H1 (cell line): ENCODE measurements around the gene LCE3C. TPM values are rescaled to one million over a fixed set of nuclear protein-coding genes. Genes with fewer than 3 reads are reported as not detected.

ENCODE experiments used
- CTCF ChIA-PET: fragments of 300-600 bp; sonication (Branson Sonifier 250); formaldehyde crosslinking; loops from one replicate; lab custom pipeline; 2021; ENCODE audit not compliant: partially characterized antibody; lab: Charles Lee
- POLR2A ChIA-PET: fragments of 300-600 bp; sonication (Branson Sonifier 250); formaldehyde crosslinking; loops from one replicate; lab custom pipeline; 2021; ENCODE audit warnings: inconsistent platforms; ENCODE audit not compliant: partially characterized antibody; lab: Charles Lee
- DNase-seq, 2 experiments: peaks; one replicate each; pipeline versions ENCODE4 v3.0.0 to v3.0.0-alpha.2; 2010 to 2022; ENCODE audit warnings: low spot score in 2 of 2, low read depth in 1 of 2, mixed read lengths in 1 of 2
- FAIRE-seq: peaks from 2 replicates; lab custom pipeline; 2011; peaks lifted over from hg19 to GRCh38; lab: Jason Lieb, UNC
- H2AFZ ChIP-seq: 2 replicates; pipeline ENCODE4 v1.8.1; 2012; ENCODE audit warnings: low read length, inconsistent platforms
- H2AK5ac ChIP-seq: 2 replicates; pipeline ENCODE4 v1.6.1; 2013; ENCODE audit warnings: low read depth, low read length
- H2BK120ac ChIP-seq: replicated peaks from 2 replicates; pipeline ENCODE3; 2013; ENCODE audit warnings: low read depth, low read length, inconsistent platforms
- H2BK12ac ChIP-seq: 2 replicates; pipeline ENCODE4 v1.6.1; 2013; ENCODE audit warnings: low read depth, low read length
- H2BK15ac ChIP-seq: 2 replicates; pipeline ENCODE4 v1.6.1; 2013; ENCODE audit warnings: low read length
- H2BK20ac ChIP-seq: 2 replicates; pipeline ENCODE4 v1.6.1; 2013; ENCODE audit warnings: low read length
- H2BK5ac ChIP-seq: 2 replicates; pipeline ENCODE4 v1.6.1; 2013; ENCODE audit warnings: low read depth, low read length
- H3K14ac ChIP-seq: 2 replicates; pipeline ENCODE4 v1.6.1; 2013; ENCODE audit warnings: inconsistent platforms; ENCODE audit not compliant: insufficient read length
- H3K18ac ChIP-seq: 2 replicates; pipeline ENCODE4 v1.6.1; 2013; ENCODE audit warnings: low read length; ENCODE audit errors: extremely low read depth
- H3K23ac ChIP-seq: 2 replicates; pipeline ENCODE4 v1.6.1; 2013; ENCODE audit warnings: inconsistent platforms; ENCODE audit not compliant: insufficient read length
- H3K23me2 ChIP-seq: 2 replicates; pipeline ENCODE4 v1.6.1; 2013; ENCODE audit warnings: low read depth, low read length
- H3K27ac ChIP-seq: 2 replicates; pipeline ENCODE4 v1.6.1; 2011; ENCODE audit warnings: low read depth, low read length, inconsistent platforms
- H3K27me3 ChIP-seq, 4 experiments: replicated peaks in 1 of 4; 1 replicate in 1 of 4; 2 replicates in 3 of 4; pipeline versions ENCODE4 v1.6.1 to v1.8.1; 2011 to 2013; ENCODE audit warnings: low read length in 3 of 4, mild to moderate bottlenecking in 3 of 4, inconsistent platforms in 2 of 4, mixed read lengths in 2 of 4, moderate library complexity in 1 of 4; ENCODE audit not compliant: control insufficient read depth in 3 of 4, insufficient read depth in 3 of 4; ENCODE audit errors: extremely low read depth in 1 of 4
- H3K36me3 ChIP-seq, 4 experiments: 2 replicates each; pipeline versions ENCODE4 v1.6.1 to v1.8.1; 2011 to 2013; ENCODE audit warnings: mild to moderate bottlenecking in 4 of 4, low read length in 3 of 4, moderate library complexity in 2 of 4, control low read depth in 1 of 4, inconsistent platforms in 1 of 4; ENCODE audit not compliant: insufficient read depth in 4 of 4, control insufficient read depth in 2 of 4
- H3K4ac ChIP-seq: replicated peaks from 2 replicates; pipeline ENCODE3; 2013; ENCODE audit warnings: low read length, low read depth, mixed read lengths, inconsistent platforms; ENCODE audit not compliant: insufficient read length
- H3K4me1 ChIP-seq, 4 experiments: replicated peaks in 1 of 4; 1 replicate in 1 of 4; 2 replicates in 3 of 4; pipeline versions ENCODE4 v1.6.1 to v1.8.1; 2011 to 2013; ENCODE audit warnings: low read length in 3 of 4, inconsistent platforms in 2 of 4, mixed read lengths in 1 of 4; ENCODE audit not compliant: insufficient read depth in 4 of 4, control insufficient read depth in 3 of 4
- H3K4me2 ChIP-seq, 2 experiments: 2 replicates each; pipeline versions ENCODE4 v1.6.1 to v1.8.1; 2011 to 2013; ENCODE audit warnings: low read depth in 2 of 2, low read length in 2 of 2, control low read depth in 1 of 2, inconsistent platforms in 1 of 2, mild to moderate bottlenecking in 1 of 2; ENCODE audit not compliant: insufficient read depth in 1 of 2
- H3K4me3 ChIP-seq, 4 experiments: fragments of 200-600, 300-600 bp in 1 of 4; sonication (generic), shearing (Covaris generic), sonication (Bioruptor Twin) in 1 of 4; 2 replicates each; pipeline versions ENCODE4 v1.5.1 to v1.8.1; 2011 to 2016; ENCODE audit warnings: low read length in 4 of 4, low read depth in 3 of 4, control low read depth in 2 of 4, inconsistent platforms in 2 of 4, mild to moderate bottlenecking in 2 of 4, mixed read lengths in 1 of 4, moderate library complexity in 1 of 4; ENCODE audit not compliant: insufficient read depth in 2 of 4; ENCODE audit errors: extremely low read depth in 1 of 4
- H3K56ac ChIP-seq: replicated peaks from 2 replicates; pipeline ENCODE3; 2013; ENCODE audit warnings: low read depth, mild to moderate bottlenecking, mixed read lengths, low read length, inconsistent platforms; ENCODE audit not compliant: insufficient read length
- H3K79me1 ChIP-seq: 2 replicates; pipeline ENCODE4 v1.6.1; 2013; ENCODE audit warnings: low read depth, low read length, control low read depth
- H3K79me2 ChIP-seq, 2 experiments: 2 replicates each; pipeline versions ENCODE4 v1.6.1 to v1.8.1; 2012 to 2013; ENCODE audit warnings: low read length in 2 of 2, mild to moderate bottlenecking in 2 of 2, inconsistent platforms in 1 of 2; ENCODE audit not compliant: insufficient read depth in 2 of 2, control insufficient read depth in 1 of 2
- H3K9ac ChIP-seq, 4 experiments: replicated peaks in 1 of 4; 1 replicate in 1 of 4; 2 replicates in 3 of 4; pipeline versions ENCODE4 v1.6.1 to v1.8.1; 2011 to 2013; ENCODE audit warnings: low read depth in 3 of 4, low read length in 3 of 4, control low read depth in 2 of 4, mild to moderate bottlenecking in 2 of 4, moderate library complexity in 2 of 4, inconsistent platforms in 1 of 4; ENCODE audit errors: extremely low read depth in 1 of 4
- H3K9me3 ChIP-seq, 2 experiments: 2 replicates each; pipeline versions ENCODE4 v1.6.1 to v1.8.1; 2012 to 2013; ENCODE audit warnings: mild to moderate bottlenecking in 2 of 2, moderate library complexity in 2 of 2, control low read depth in 1 of 2, inconsistent platforms in 1 of 2, low read depth in 1 of 2, low read length in 1 of 2, mixed read lengths in 1 of 2; ENCODE audit not compliant: insufficient read depth in 2 of 2
- H4K20me1 ChIP-seq, 2 experiments: replicated peaks in 1 of 2; 2 replicates each; pipeline versions ENCODE3 to v1.8.1; 2011 to 2013; ENCODE audit warnings: inconsistent platforms in 2 of 2, low read length in 2 of 2, mild to moderate bottlenecking in 1 of 2; ENCODE audit not compliant: insufficient read depth in 2 of 2, control insufficient read depth in 1 of 2
- H4K5ac ChIP-seq: 2 replicates; pipeline ENCODE4 v1.6.1; 2013; ENCODE audit warnings: low read length, low read depth, mixed read lengths, inconsistent platforms; ENCODE audit not compliant: insufficient read length
- H4K8ac ChIP-seq: 2 replicates; pipeline ENCODE4 v1.8.0; 2013; ENCODE audit warnings: mild to moderate bottlenecking, moderate library complexity, low read length, inconsistent platforms; ENCODE audit not compliant: insufficient read depth; ENCODE audit errors: extremely low read depth
- H4K91ac ChIP-seq: replicated peaks from 2 replicates; pipeline ENCODE3; 2013; ENCODE audit warnings: low read length, mixed read lengths, inconsistent platforms; ENCODE audit not compliant: insufficient read length
- CHD2 ChIP-seq: IDR thresholded peaks from 2 replicates; pipeline ENCODE4 v1.6.1; 2012; ENCODE audit warnings: low read length, improper control_type of control experiment
- CTBP2 ChIP-seq: IDR thresholded peaks from 2 replicates; pipeline ENCODE4 v1.7.0; 2011; ENCODE audit warnings: borderline replicate concordance, mild to moderate bottlenecking, moderate library complexity, mixed read lengths, low read length; ENCODE audit not compliant: insufficient read depth, insufficient read length
- PHF8 ChIP-seq: fragments of 200-600 bp; sonication (generic); conservative IDR thresholded peaks from 2 replicates; pipeline ENCODE4 v1.7.1; 2012; ENCODE audit warnings: low read depth, mild to moderate bottlenecking, inconsistent platforms, low read length, moderate library complexity
- SIRT6 ChIP-seq: IDR thresholded peaks from one replicate; pipeline ENCODE4 v1.7.1; 2012; ENCODE audit warnings: low read length, inconsistent platforms
- WGBS, 2 experiments: shearing (Covaris generic) in 1 of 2; methylation state at CpG; one replicate each; pipeline versions ENCODE4 v1.1.6 to v1.1.7; 2013 to 2015; ENCODE audit warnings: low lambda C conversion rate in 2 of 2, mixed read lengths in 2 of 2, inconsistent platforms in 1 of 2, low coverage in 1 of 2, missing lambda C conversion rate in 1 of 2; ENCODE audit not compliant: insufficient replicate concordance in 2 of 2, insufficient coverage in 1 of 2, insufficient read length in 1 of 2; ENCODE audit errors: extremely low coverage in 1 of 2, missing lambda C conversion rate in 1 of 2; 5-methylcytosine and 5-hydroxymethylcytosine counted together
- polyA plus RNA-seq, 7 experiments: library from polyadenylated mRNA; depleted of rRNA in 3 of 7; stranded (reverse) in 5 of 7; unstranded in 2 of 7; fragments of >200 nt in 5 of 7; fragments of 200-250 nt in 2 of 7; gene quantifications; 1 replicate in 5 of 7; 2 replicates in 1 of 7; 4 replicates in 1 of 7; pipeline versions ENCODE4 v1.2.1 to v1.2.3, GENCODE V29; 2011 to 2013; ENCODE audit warnings: missing spikeins in 2 of 7, mixed read lengths in 2 of 7
- total RNA-seq: library from RNA; stranded (reverse); fragmentation: NEBNext Ultra II Directional; extraction: Animal tissue kit (Norgen Biotek cat#: 25700); gene quantifications from 2 replicates; pipeline ENCODE4 v1.2.1, GENCODE V29; 2021

Gene LCE3C
- total and polyA plus RNA-seq, 2 of the 8 experiments (the other 6 are each of a cell fraction or from before 2014, with no cell fraction given) = not detected

GRCh38 chr1:152565115-152565514 is 34.9 kb upstream of the LCE3C start:
- CTCF ChIA-PET = interaction anchor here (1.3 kb wide), 1 partner anchor 218 kb away, joined by 3 read pairs; no protein-coding TSS in a partner anchor
- no peak overlapping the region for H3K4me3 ChIP-seq
- H3K4me1 ChIP-seq = no peaks in the 10 kb centered on the region
- no peak overlapping the region for H3K56ac ChIP-seq
- DNase-seq = no peak
- WGBS, 2 experiments = 50% methylated on average over 2 of the region's 2 CpGs; no CpG with 5 or more reads in 1 of the 2 experiments
- H3K23ac ChIP-seq = no peak overlapping the region
- no peak overlapping the region for H2AFZ ChIP-seq
- POLR2A ChIA-PET = no interaction called here
- H2BK20ac ChIP-seq = no peak overlapping the region
- no peak overlapping the region for H2BK12ac ChIP-seq
- H2AK5ac ChIP-seq = no peak overlapping the region
- H3K4ac ChIP-seq = no peak overlapping the region
- H3K79me1 ChIP-seq = no peaks in the 10 kb centered on the region
- no peak overlapping the region for H4K91ac ChIP-seq
- no peak overlapping the region for H4K8ac ChIP-seq
- no peak overlapping the region for H2BK120ac ChIP-seq
- H3K27ac ChIP-seq = no peak overlapping the region
- no peak overlapping the region for H3K14ac ChIP-seq
- no peak for TF ChIP-seq PHF8
- no peak for TF ChIP-seq SIRT6
- TF ChIP-seq CHD2 = no peak
- no peak for TF ChIP-seq CTBP2
- TF ChIP-seq, all 59 proteins: peak for 0
- no peaks in the 10 kb centered on the region for H4K20me1 ChIP-seq
- H3K9ac ChIP-seq = no peak overlapping the region
- no peak overlapping the region for H3K18ac ChIP-seq
- H3K79me2 ChIP-seq = no peaks in the 10 kb centered on the region
- H3K36me3 ChIP-seq = no peaks in the 10 kb centered on the region
- no peaks in the 10 kb centered on the region for H3K27me3 ChIP-seq
- no peak overlapping the region for H2BK5ac ChIP-seq
- H4K5ac ChIP-seq = no peak overlapping the region
- H2BK15ac ChIP-seq = no peak overlapping the region
- H3K9me3 ChIP-seq = peaks cover 70 to 78% of the 10 kb centered on the region in 2 experiments
- no peak overlapping the region for H3K4me2 ChIP-seq
- FAIRE-seq = no peak
- H3K23me2 ChIP-seq = no peaks in the 10 kb centered on the region; the same call in 1 of the 2 replicates
